Measurements from ENCODE around the gene HGS.

The HGS gene, protein sequence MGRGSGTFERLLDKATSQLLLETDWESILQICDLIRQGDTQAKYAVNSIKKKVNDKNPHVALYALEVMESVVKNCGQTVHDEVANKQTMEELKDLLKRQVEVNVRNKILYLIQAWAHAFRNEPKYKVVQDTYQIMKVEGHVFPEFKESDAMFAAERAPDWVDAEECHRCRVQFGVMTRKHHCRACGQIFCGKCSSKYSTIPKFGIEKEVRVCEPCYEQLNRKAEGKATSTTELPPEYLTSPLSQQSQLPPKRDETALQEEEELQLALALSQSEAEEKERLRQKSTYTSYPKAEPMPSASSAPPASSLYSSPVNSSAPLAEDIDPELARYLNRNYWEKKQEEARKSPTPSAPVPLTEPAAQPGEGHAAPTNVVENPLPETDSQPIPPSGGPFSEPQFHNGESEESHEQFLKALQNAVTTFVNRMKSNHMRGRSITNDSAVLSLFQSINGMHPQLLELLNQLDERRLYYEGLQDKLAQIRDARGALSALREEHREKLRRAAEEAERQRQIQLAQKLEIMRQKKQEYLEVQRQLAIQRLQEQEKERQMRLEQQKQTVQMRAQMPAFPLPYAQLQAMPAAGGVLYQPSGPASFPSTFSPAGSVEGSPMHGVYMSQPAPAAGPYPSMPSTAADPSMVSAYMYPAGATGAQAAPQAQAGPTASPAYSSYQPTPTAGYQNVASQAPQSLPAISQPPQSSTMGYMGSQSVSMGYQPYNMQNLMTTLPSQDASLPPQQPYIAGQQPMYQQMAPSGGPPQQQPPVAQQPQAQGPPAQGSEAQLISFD

DNA sequence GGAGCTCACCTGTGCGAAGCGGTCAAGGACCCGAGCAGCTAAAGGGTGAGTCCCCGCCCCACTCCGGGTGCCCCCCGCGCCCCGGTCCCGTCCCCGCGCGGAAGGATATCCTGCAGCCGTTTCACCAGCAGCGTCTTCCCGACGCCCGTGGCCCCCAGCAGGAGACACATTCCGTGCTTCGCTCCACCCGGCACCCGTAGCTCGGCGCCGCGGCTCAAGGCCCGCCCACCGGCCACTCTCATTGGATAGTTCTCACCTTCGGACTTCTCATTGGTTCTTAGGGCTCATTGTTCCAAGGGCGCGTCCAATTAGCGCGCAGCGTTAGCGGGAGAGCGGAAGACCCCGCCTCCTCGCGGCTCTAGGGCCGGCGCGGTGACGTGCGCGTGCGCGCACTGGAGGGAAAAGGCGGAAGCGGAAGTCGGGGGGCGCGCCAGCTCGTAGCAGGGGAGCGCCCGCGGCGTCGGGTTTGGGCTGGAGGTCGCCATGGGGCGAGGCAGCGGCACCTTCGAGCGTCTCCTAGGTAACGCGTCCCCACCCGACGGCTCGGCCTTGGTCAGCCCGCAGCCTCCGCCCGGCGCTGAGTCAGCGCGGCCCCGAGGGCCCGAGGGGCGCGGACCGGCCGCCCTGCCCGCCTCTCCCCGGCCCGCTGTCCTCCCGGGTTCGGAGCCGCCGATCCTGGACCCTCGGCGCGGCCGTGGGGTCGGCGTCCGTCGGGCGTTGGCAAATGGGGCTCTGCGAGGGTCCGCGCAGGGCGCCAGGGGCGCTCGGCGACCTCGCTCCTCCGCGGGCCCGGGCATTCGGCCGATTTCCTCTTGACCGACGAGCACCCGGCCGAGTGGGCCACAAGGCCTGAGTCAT lies at the start of gene HGS, which contains the start of gene ARL16:
TSS of gene HGS (plus strand) at position 428 of the 858 bp plus-strand sequence. CDS start at position 484, 56 bp downstream.
TSS of gene ARL16 (minus strand) at position 214 of the 858 bp plus-strand sequence. CDS start at position 170, 44 bp downstream.
- Histone ChIP-seq H3K79me2 (ENCODE audit: control insufficient read depth, low read length) (peaks cover 73% of the 10 kb centered on the region), H3K27ac (ENCODE audit: low read depth, low read length) (peak within 1 kb of the TSS; percentile 52)
- TF ChIP-seq EZH2phosphoT487 (IDR thresholded peaks at IDR 0.05; ENCODE audit: borderline replicate concordance, low read length): no peak
- TF ChIP-seq, protein P1, sequence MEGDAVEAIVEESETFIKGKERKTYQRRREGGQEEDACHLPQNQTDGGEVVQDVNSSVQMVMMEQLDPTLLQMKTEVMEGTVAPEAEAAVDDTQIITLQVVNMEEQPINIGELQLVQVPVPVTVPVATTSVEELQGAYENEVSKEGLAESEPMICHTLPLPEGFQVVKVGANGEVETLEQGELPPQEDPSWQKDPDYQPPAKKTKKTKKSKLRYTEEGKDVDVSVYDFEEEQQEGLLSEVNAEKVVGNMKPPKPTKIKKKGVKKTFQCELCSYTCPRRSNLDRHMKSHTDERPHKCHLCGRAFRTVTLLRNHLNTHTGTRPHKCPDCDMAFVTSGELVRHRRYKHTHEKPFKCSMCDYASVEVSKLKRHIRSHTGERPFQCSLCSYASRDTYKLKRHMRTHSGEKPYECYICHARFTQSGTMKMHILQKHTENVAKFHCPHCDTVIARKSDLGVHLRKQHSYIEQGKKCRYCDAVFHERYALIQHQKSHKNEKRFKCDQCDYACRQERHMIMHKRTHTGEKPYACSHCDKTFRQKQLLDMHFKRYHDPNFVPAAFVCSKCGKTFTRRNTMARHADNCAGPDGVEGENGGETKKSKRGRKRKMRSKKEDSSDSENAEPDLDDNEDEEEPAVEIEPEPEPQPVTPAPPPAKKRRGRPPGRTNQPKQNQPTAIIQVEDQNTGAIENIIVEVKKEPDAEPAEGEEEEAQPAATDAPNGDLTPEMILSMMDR (IDR thresholded peaks at IDR 0.05; ENCODE audit: low read depth, low read length, poor library complexity, severe bottlenecking): no peak

GRCh38 chr17:81635431-81635830 lies 48.4 kb upstream of the HGS start:
- no peaks in the 10 kb centered on the region; the same call in 1 of the 2 replicates for H4K20me1 ChIP-seq (ENCODE audit: control insufficient read depth, insufficient read depth, low read depth, low read length)
- H3K27ac ChIP-seq (ENCODE audit: low read depth, low read length): peak overlapping the region; percentile 73
- H3K36me3 ChIP-seq (ENCODE audit: control insufficient read depth, low read length): peaks cover 28% of the 10 kb centered on the region
- H3K9me2 ChIP-seq (replicated peaks; ENCODE audit: control insufficient read depth, low read length): no peaks in the 10 kb centered on the region
- peaks cover 59% of the 10 kb centered on the region for H3K79me2 ChIP-seq (ENCODE audit: control insufficient read depth, low read length)
- peak overlapping the region; percentile 89 for H3K4me2 ChIP-seq (ENCODE audit: low read length)
- no peak for TF ChIP-seq EZH2phosphoT487 (IDR thresholded peaks at IDR 0.05; ENCODE audit: borderline replicate concordance, low read length)
- peaks cover 39% of the 10 kb centered on the region for H3K4me1 ChIP-seq (ENCODE audit: control insufficient read depth, low read length)
- no peaks in the 10 kb centered on the region for H3K9me3 ChIP-seq (ENCODE audit: control insufficient read depth, insufficient read depth, low read length)
- peak overlapping the region; percentile 91 for H3K4me3 ChIP-seq (ENCODE audit: low read length)
- H3F3A ChIP-seq (ENCODE audit: control insufficient read depth, insufficient read depth): peaks cover 14% of the 10 kb centered on the region
- H3K27me3 ChIP-seq (ENCODE audit: control insufficient read depth, low read length): no peaks in the 10 kb centered on the region

More for the DNA sequence above, at the start of gene HGS, which contains the start of gene ARL16:
- H3K9me2 ChIP-seq (replicated peaks; ENCODE audit: control insufficient read depth, low read length): no peaks in the 10 kb centered on the region
- H3K9me3 ChIP-seq (ENCODE audit: control insufficient read depth, insufficient read depth, low read length): no peaks in the 10 kb centered on the region
- peaks cover 22% of the 10 kb centered on the region for H3K4me1 ChIP-seq (ENCODE audit: control insufficient read depth, low read length)
- no peaks in the 10 kb centered on the region for H3K27me3 ChIP-seq (ENCODE audit: control insufficient read depth, low read length)
- peak within 1 kb of the TSS; percentile 99 for H3K4me2 ChIP-seq (ENCODE audit: low read length)
- H3K36me3 ChIP-seq (ENCODE audit: control insufficient read depth, low read length): peaks cover 62% of the 10 kb centered on the region
- peaks cover 19% of the 10 kb centered on the region; the same call in 1 of the 2 replicates for H4K20me1 ChIP-seq (ENCODE audit: control insufficient read depth, insufficient read depth, low read depth, low read length)
- peak within 1 kb of the TSS; percentile 92 for H3K4me3 ChIP-seq (ENCODE audit: low read length)
- H3F3A ChIP-seq (ENCODE audit: control insufficient read depth, insufficient read depth): no peaks in the 10 kb centered on the region

- H3K4me2 ChIP-seq (ENCODE audit: low read length): peak overlapping the region; percentile 89
- H4K20me1 ChIP-seq (ENCODE audit: control insufficient read depth, insufficient read depth, low read depth, low read length): no peaks in the 10 kb centered on the region; the same call in 1 of the 2 replicates
- peak overlapping the region; percentile 73 for H3K27ac ChIP-seq (ENCODE audit: low read depth, low read length)
- peaks cover 14% of the 10 kb centered on the region for H3F3A ChIP-seq (ENCODE audit: control insufficient read depth, insufficient read depth)
- peak overlapping the region; percentile 91 for H3K4me3 ChIP-seq (ENCODE audit: low read length)
- no peak for TF ChIP-seq EZH2phosphoT487 (IDR thresholded peaks at IDR 0.05; ENCODE audit: borderline replicate concordance, low read length)
- TF ChIP-seq, protein P1 (IDR thresholded peaks at IDR 0.05; ENCODE audit: low read depth, low read length, poor library complexity, severe bottlenecking): no peak
- H3K9me3 ChIP-seq (ENCODE audit: control insufficient read depth, insufficient read depth, low read length): no peaks in the 10 kb centered on the region
- no peaks in the 10 kb centered on the region for H3K27me3 ChIP-seq (ENCODE audit: control insufficient read depth, low read length)
- peaks cover 26% of the 10 kb centered on the region for H3K36me3 ChIP-seq (ENCODE audit: control insufficient read depth, low read length)
- no peaks in the 10 kb centered on the region for H3K9me2 ChIP-seq (replicated peaks; ENCODE audit: control insufficient read depth, low read length)
- H3K4me1 ChIP-seq (ENCODE audit: control insufficient read depth, low read length): peaks cover 36% of the 10 kb centered on the region
- peaks cover 55% of the 10 kb centered on the region for H3K79me2 ChIP-seq (ENCODE audit: control insufficient read depth, low read length)
These were observed 47.8 kb upstream of the HGS start for GRCh38 chr17:81635973-81636504.

All from DOHH2 (cell line).